AG09309 (cell line): ENCODE measurements around the gene CCNDBP1.
"Not testable (repeated sequence)": the region's sequence is repeated elsewhere in the genome, so short reads cannot be mapped to it uniquely, and the experiment has no call there.

Experiments used
- DNase-seq: peaks from one replicate; pipeline ENCODE4 v3.0.0-alpha.2; 2010; ENCODE audit warnings: low read depth
- H3K4me3 ChIP-seq: 2 replicates; pipeline ENCODE4 v1.5.1; 2011; ENCODE audit warnings: mild to moderate bottlenecking, low read depth, low read length, moderate library complexity; ENCODE audit not compliant: control insufficient read depth
- TF ChIP-seq, protein P1 (sequence below): IDR thresholded peaks from 2 replicates; pipeline ENCODE4 v1.5.1; 2011; ENCODE audit warnings: mild to moderate bottlenecking, low read depth, low read length, inconsistent platforms; ENCODE audit not compliant: insufficient read depth, control insufficient read depth; ENCODE audit errors: missing control alignments

The CCNDBP1 gene

DNA sequence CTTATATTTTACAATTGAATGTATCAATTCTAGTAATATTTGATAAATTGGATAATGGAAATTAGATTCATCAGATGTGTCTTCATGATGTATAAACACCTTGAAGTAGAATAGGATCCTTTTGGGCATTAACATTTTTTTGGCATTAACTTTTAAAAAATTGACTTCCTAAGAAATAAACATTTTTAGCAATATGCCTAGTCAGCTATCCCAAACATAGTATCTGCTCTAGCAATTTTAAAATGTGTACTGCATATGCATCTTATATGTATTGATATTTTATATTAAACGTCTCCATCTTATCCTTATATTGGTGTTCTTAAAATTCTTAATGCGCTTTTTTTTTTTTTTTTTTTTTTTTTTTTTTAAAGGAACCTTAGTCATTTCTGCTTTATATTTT lies 8.5 kb downstream of the CCNDBP1 start:
- H3K4me3 ChIP-seq: no peak overlapping the region
- TF ChIP-seq, protein P1, sequence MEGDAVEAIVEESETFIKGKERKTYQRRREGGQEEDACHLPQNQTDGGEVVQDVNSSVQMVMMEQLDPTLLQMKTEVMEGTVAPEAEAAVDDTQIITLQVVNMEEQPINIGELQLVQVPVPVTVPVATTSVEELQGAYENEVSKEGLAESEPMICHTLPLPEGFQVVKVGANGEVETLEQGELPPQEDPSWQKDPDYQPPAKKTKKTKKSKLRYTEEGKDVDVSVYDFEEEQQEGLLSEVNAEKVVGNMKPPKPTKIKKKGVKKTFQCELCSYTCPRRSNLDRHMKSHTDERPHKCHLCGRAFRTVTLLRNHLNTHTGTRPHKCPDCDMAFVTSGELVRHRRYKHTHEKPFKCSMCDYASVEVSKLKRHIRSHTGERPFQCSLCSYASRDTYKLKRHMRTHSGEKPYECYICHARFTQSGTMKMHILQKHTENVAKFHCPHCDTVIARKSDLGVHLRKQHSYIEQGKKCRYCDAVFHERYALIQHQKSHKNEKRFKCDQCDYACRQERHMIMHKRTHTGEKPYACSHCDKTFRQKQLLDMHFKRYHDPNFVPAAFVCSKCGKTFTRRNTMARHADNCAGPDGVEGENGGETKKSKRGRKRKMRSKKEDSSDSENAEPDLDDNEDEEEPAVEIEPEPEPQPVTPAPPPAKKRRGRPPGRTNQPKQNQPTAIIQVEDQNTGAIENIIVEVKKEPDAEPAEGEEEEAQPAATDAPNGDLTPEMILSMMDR: no peak
- no peak for DNase-seq

DNA sequence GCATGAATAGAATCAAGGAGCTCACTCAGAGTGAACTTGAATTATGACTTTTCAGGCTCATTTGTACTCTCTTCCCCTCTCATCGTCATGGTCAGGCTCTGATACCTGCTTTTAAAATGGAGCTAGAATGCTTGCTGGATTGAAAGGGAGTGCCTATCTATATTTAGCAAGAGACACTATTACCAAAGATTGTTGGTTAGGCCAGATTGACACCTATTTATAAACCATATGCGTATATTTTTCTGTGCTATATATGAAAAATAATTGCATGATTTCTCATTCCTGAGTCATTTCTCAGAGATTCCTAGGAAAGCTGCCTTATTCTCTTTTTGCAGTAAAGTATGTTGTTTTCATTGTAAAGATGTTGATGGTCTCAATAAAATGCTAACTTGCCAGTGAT lies 9.6 kb downstream of the CCNDBP1 start:
- TF ChIP-seq, protein P1: no peak
- no peak overlapping the region for H3K4me3 ChIP-seq
- DNase-seq: no peak

DNA sequence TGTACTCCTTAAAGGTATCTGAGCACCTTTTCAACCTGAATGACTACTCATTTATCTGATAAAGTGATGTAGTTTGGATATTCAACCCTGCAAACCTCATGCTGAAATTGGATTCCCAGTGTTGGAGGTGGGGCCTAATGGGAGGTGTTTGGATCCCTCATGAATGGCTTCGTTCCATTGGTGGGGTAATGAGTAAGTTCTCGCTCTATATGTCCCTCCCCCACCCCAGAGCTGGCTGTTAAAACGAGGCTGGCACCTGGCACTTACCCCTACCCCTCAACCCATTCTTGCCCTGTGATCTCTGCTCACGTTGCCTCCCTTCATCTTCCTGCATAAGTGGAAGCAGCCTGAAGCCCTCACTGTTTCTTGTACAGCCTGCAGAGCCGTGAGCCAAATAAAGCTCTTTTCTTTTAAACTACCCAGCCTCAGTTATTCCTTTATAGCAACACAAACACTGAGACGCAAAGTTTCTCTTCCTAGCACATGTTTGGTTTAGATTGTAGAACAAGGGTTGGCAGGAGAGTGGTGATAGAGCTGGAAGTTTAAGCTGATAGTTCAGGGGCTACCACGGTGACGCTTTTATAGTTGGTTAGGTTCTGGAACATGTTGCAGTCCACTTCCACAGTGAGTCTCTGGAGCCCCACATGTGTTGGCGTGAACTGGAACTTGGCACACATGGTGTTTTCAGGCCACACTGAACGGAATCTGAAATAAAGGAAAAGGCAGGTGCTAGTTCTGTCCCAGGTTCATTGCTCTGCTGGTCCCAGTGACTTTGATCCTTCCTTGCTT lies 11.8 kb downstream of the CCNDBP1 start:
- H3K4me3 ChIP-seq: no peak overlapping the region
- TF ChIP-seq, protein P1: no peak
- no peak for DNase-seq

DNA sequence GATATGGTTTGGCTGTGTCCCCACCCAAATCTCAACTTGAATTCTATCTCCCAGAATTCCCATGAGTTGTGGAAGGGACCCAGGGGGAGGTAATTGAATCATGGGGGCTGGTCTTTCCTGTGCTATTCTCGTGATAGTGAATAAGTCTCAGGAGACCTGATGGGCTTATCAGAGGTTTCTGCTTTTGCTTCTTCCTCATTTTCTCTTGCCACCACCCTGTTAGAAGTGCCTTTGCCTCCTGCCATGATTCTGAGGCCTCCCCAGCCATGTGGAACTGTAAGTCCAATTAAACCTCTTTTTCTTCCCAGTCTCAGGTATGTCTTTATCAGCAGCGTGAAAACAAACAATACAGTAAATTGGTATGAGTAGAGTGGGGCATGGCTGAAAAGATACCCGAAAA lies 12.6 kb downstream of the CCNDBP1 start:
- not testable (repeated sequence) for DNase-seq, H3K4me3 ChIP-seq

DNA sequence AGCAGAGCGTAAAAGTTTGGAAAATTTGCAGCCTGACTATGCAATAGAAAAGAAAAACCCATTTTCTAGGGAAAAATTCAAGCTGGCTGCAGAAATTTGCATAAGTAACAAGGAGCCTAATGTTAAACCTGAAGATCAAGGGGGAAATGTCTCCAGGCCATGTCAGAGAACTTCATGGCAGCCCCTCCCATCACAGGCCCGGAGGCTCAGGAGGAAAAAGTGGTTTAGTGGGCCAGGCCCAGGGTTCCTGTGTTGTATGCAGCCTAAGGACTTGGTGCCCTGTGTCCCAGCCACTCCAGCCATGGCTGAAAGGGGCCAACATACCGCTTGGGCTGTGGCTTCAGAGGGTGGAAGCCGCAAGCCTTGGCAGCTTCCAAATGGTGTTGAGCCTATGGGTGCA lies 13.4 kb downstream of the CCNDBP1 start:
- not testable (repeated sequence) for DNase-seq, H3K4me3 ChIP-seq

DNA sequence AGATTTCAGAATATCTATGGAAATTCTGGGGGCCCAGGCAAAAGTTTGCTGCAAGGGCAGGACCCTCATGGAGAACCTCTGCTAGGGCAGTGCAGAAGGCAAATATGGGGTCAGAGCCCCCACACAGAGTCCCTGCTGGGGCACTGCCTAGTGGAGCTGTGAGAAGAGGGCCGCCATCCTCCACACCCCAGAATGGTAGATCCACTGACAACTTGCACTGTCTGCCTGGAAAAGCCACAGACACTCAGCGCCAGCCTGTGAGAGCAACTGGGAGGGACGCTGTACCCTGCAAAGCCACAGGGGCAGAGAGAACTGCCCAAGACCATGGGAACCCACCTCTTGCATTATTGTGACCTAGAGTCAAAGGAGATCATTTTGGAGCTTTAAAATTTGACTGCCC lies 13.8 kb downstream of the CCNDBP1 start:
- no peak overlapping the region for H3K4me3 ChIP-seq
- no peak for DNase-seq
- TF ChIP-seq, protein P1: no peak

DNA sequence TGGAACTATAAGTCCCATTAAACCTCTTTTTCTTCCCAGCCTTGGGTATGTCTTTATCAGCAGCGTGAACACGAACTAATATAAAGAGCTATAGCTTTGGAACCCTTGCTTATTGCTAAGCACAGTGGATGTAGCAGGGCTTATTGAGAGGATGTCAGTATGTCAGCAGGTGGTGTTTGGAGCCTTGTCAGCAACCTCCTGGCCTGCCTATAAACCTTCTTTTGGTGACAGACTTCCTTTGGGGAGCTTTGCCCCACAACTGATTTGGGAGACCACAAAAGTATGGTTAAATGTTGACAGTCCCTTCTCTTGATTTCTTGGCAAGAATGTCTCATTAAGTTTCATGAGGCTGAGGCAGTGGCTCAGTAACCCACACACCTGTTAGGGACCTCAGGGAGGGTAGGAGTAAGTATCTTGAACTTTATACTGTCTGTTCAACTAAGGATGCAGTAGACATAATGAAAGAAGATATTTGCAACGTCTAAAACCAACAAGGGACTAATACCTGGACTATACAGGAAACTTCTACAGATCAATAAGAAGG lies 14.8 kb downstream of the CCNDBP1 start:
- H3K4me3 ChIP-seq: no peak overlapping the region
- no peak for DNase-seq
- TF ChIP-seq, protein P1: no peak
